ENCODE data around the gene GALNT17.

The GALNT17 gene

GRCh38 chr7:71595176-71595575 is 463.2 kb downstream of the GALNT17 start:
- no peak for TF ChIP-seq CTCF (IDR thresholded peaks at IDR 0.05; ENCODE audit: control insufficient read depth, extremely low read depth, insufficient read depth)
- DNase-seq (ENCODE audit: low read depth): no peak
- no peak overlapping the region for H3K4me3 ChIP-seq (ENCODE audit: low read depth, low read length)

DNA sequence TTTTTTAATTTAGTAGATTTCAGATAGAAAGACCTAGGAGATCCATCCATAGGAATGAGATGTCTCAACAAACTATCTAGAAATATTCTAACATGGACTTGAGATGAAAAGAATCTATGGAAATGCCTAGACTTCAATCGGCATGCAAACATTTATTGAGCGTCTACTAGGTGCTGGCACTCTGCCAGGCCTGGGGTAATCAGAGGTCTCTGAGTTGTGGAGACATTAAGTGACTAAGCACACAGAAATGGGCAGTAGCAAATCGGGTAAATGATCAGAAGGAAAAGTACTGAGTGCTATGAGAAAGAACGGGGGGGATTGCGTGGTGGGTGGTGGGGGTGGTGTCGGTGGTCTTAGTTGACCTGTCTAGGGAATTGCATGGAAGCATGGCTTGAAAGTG is 466.6 kb downstream of the GALNT17 start:
- DNase-seq (ENCODE audit: low read depth): no peak
- no peak for TF ChIP-seq CTCF (IDR thresholded peaks at IDR 0.05; ENCODE audit: control insufficient read depth, extremely low read depth, insufficient read depth)
- no peak overlapping the region for H3K4me3 ChIP-seq (ENCODE audit: low read depth, low read length)

DNA sequence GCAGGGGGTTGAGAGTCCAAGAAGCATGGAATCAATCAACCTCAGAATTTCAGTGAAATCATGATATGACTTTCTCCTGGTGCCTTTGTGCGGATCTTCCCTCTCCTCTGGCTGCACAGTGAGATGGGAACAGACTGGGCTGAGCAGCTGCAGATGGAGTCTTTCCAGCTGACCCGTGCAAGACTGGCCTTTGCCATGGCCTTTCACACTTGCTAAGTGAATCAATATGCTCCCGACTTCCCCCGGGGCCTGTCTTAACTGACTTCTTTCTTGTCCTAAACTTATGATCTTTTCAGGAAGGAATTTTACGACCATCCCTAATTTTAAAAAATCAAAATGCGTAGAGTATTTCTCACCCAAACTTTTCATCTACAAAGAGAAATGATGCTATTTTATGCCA is 469.9 kb downstream of the GALNT17 start:
- no peak for TF ChIP-seq CTCF (IDR thresholded peaks at IDR 0.05; ENCODE audit: control insufficient read depth, extremely low read depth, insufficient read depth)
- no peak for DNase-seq (ENCODE audit: low read depth)
- H3K4me3 ChIP-seq (ENCODE audit: low read depth, low read length): no peak overlapping the region

DNA sequence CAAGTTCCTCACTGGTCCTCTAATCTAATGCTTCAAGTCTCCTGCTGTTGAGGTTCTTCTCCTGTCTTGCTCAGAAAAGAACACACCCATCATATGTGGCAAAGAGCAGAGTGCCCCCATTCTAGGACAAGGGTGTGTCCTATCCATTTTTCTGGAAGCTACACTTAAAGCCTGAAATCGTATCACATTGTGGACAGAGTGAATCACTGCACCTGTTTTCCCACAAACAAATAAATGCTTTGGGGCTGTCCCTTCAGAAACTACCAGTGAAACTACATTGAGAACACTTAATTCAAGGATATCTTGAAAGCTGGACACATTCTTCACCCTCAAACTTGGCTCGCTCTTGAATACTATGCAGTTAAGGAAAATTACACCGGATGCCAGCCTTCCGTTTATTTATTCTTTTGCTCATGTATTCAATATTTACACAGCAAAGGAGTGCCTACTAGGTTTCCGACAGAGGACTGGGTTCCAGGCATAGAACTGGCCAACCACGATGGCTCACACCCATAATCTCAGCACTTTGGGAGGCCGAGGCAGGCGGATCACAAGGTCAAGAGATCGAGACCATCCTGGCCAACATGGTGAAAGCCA is 473.0 kb downstream of the GALNT17 start:
- H3K4me3 ChIP-seq (ENCODE audit: low read depth, low read length): no peak overlapping the region
- TF ChIP-seq CTCF (IDR thresholded peaks at IDR 0.05; ENCODE audit: control insufficient read depth, extremely low read depth, insufficient read depth): no peak
- DNase-seq (ENCODE audit: low read depth): no peak

DNA sequence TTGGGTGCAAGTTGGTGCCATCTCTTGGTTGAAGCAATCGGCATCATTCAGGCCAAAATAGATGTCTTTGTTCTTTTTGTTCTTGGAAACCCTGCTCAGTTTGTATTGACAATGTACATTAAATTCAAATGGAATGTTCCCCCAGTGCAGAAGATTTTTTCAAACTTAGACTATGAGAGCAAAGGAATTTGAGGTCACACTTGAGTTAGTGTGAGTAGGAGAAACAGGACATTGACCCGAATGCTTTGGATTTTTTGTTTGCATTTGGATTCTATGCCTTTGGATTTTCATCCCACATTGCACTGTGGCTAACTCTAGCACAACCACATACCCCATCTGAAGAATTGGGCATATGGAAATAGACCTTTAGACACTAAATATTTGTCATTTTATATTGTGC is 480.0 kb downstream of the GALNT17 start:
- H3K4me3 ChIP-seq (ENCODE audit: low read depth, low read length): no peak overlapping the region
- no peak for DNase-seq (ENCODE audit: low read depth)
- TF ChIP-seq CTCF (IDR thresholded peaks at IDR 0.05; ENCODE audit: control insufficient read depth, extremely low read depth, insufficient read depth): no peak

GRCh38 chr7:71612911-71613310 is 481.0 kb downstream of the GALNT17 start:
- DNase-seq (ENCODE audit: low read depth): no peak
- TF ChIP-seq CTCF (IDR thresholded peaks at IDR 0.05; ENCODE audit: control insufficient read depth, extremely low read depth, insufficient read depth): no peak
- no peak overlapping the region for H3K4me3 ChIP-seq (ENCODE audit: low read depth, low read length)

DNA sequence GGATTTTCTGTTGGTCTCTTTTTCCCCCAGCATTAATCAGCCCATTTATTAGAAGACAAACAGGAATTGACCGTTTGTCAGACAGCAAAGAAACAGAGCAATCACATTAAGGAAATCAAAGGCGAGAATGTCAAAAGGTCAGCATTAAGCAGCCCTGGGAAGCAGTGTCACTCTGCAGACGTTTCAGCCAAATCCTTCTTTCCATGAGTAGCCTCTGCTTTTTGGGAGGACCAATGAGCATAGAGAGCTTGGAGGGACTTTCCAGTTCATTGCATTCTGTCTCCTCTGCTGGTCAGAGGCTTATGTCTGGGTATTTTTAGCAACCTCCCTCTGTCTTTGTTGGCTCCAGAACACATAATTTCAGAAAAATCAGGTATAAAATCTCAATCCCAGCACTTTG is 481.4 kb downstream of the GALNT17 start:
- TF ChIP-seq CTCF (IDR thresholded peaks at IDR 0.05; ENCODE audit: control insufficient read depth, extremely low read depth, insufficient read depth): no peak
- H3K4me3 ChIP-seq (ENCODE audit: low read depth, low read length): no peak overlapping the region
- DNase-seq (ENCODE audit: low read depth): no peak

Data from LNCaP clone FGC (cell line).